Measurements from ENCODE around the gene HBA1.
"Not testable (repeated sequence)": the region's sequence is repeated elsewhere in the genome, so short reads cannot be mapped to it uniquely, and the experiment has no call there.

The HBA1 gene

DNA sequence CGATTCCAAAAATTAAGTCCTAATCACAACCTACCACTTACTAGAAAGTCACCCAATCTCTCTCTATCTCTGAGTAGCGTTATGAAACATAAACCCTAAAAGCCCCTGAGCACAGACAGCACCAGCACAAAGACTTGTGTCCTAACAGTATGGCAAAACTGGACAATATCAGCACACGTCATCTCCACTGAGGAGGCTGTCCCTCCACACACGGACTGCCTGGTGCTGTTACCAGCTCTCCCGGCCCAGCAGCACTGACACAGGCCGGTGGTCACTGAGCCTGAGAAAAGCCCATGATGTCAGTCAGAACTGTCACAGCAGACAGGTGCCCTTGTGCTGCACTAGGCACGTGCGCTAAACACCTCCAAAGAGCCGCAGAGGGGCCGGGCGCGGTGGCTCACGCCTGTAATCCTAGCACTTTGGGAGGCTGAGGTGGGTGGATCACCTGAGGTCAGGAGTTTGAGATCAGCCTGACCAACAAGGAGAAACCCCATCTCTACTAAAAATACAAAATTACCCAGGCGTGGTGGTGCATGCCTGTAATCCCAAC is 35.2 kb downstream of the HBA1 start:
- not testable (repeated sequence) for DNase-seq

DNA sequence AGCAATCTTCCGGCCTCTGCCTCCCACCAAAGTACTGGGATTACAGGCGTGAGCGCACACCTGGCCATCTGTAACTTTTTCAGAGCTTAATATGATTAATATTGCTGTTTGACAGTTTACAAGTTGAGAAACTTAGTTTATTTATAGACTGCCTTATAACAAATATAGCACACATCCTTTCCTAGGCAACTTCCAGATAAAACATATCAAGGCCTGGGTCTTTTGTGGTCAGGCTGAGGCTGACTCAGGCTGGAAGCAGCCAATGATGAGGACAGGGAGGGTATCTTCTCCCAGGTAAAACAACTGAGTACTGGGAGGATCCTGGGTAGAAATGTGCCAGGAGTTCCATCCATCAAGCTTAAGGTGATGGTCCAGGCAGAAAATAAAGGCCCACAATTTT is 36.5 kb downstream of the HBA1 start:
- no peak for DNase-seq

DNA sequence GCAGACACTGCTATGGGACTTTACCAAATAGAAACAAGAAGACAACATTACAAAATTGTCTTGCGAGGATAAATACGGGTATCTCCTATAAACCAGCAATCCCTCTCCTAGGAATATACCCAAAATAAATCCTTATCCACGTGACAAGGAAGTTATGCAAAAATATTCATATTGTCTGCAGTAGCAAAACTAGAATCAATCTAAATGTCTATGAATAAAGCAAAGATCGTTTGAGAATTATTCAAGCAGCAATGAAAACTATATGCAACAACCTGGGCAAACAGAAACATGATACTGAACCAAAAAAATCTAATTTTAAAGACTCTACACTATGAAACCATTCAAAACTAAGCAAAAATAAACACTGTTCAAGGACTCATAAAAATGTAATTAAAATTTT is 43.5 kb downstream of the HBA1 start:
- no peak for DNase-seq
